Activated CD4-positive, alpha-beta memory T cell treated with anti-CD3 and anti-CD28 coated beads, Interleukin-2, amount 10 ng/mL, durations not matched to agents 7 days and 5 days (primary cell): ENCODE results near the gene DGCR6L. TPM values are rescaled to one million over a fixed set of nuclear protein-coding genes. Genes with fewer than 3 reads are reported as not detected.
A peak's percentile ranks its signal among the peaks of the same experiment; 100 is the strongest.
"Not testable (repeated sequence)": the region's sequence is repeated elsewhere in the genome, so short reads cannot be mapped to it uniquely, and the experiment has no call there.

ENCODE experiments used
- CTCF ChIA-PET: fragments of 350-600 bp; sonication (Branson Sonifier 250); formaldehyde crosslinking; loops from one replicate; lab custom pipeline; 2021; ENCODE audit warnings: antibody characterized with exemption, inconsistent platforms; lab: Charles Lee
- POLR2A ChIA-PET: fragments of 350-600 bp; sonication (Branson Sonifier 250); formaldehyde crosslinking; loops from one replicate; lab custom pipeline; 2021; ENCODE audit warnings: antibody characterized with exemption; lab: Charles Lee
- DNase-seq: peaks from one replicate; pipeline ENCODE4 v3.0.0-alpha.2; 2020
- H3K27ac Mint-ChIP-seq: one replicate; pipeline ENCODE4 v1.8.0; 2021; ENCODE audit warnings: mild to moderate bottlenecking, mixed read lengths
- H3K27me3 Mint-ChIP-seq: one replicate; pipeline ENCODE4 v1.8.0; 2021; ENCODE audit warnings: mixed read lengths
- H3K36me3 Mint-ChIP-seq: one replicate; pipeline ENCODE4 v1.8.0; 2021; ENCODE audit warnings: low read depth, mixed read lengths
- H3K4me1 Mint-ChIP-seq: one replicate; pipeline ENCODE4 v1.8.0; 2021; ENCODE audit warnings: mixed read lengths
- H3K4me3 Mint-ChIP-seq: one replicate; pipeline ENCODE4 v1.8.0; 2021; ENCODE audit warnings: mild to moderate bottlenecking, mixed read lengths
- H3K9me3 Mint-ChIP-seq: one replicate; pipeline ENCODE4 v1.8.0; 2021; ENCODE audit warnings: mixed read lengths
- total RNA-seq, 2 experiments: library from RNA; stranded (reverse); gene quantifications; one replicate each; pipeline ENCODE4 v1.2.3, GENCODE V29; 2021

The DGCR6L gene
- total RNA-seq, 2 experiments from 2014 or later, result 40.8 to 41.1 TPM

- Mint-ChIP-seq H3K27me3 (no peaks in the 10 kb centered on the region), H3K9me3 (no peaks in the 10 kb centered on the region), H3K27ac (peak overlapping the region; percentile 64), H3K36me3 (peaks cover 10% of the 10 kb centered on the region), H3K4me3 (peak overlapping the region; percentile 95), H3K4me1 (peaks cover 61% of the 10 kb centered on the region)
- CTCF ChIA-PET, result interaction anchor here (1.0 to 1.6 kb wide), 3 partner anchors 9 to 252 kb away, joined by 3 to 6 read pairs (median 6); no protein-coding TSS in a partner anchor
- POLR2A ChIA-PET, result interaction anchor here (0.9 to 1.4 kb wide), 4 partner anchors 9 to 80 kb away, joined by 3 to 4 read pairs (median 4); no protein-coding TSS in a partner anchor
- no peak for DNase-seq
These were observed 667 bp downstream of the DGCR6L start for GRCh38 chr22:20319041-20319744.

GRCh38 chr22:20318043-20318688, 1.7 kb downstream of the DGCR6L start:
- peak; percentile 12 for DNase-seq
- H3K9me3 Mint-ChIP-seq, result not testable (repeated sequence)

GRCh38 chr22:20317402-20318042, 2.3 kb downstream of the DGCR6L start:
- Mint-ChIP-seq H3K4me1 (peaks cover 45% of the 10 kb centered on the region), H3K4me3 (peak overlapping the region; percentile 46)
- H3K27me3 Mint-ChIP-seq, H3K36me3 Mint-ChIP-seq, H3K27ac Mint-ChIP-seq, H3K9me3 Mint-ChIP-seq, POLR2A ChIA-PET: not testable (repeated sequence)
- CTCF ChIA-PET, result interaction anchor here (0.8 to 1.4 kb wide), 5 partner anchors 23 to 161 kb away, joined by 3 to 6 read pairs (median 3); partner anchors contain the start of gene ZNF74
- peak; percentile 50 for DNase-seq

More at GRCh38 chr22:20318043-20318688, 1.7 kb downstream of the DGCR6L start:
- peaks cover 51% of the 10 kb centered on the region for H3K4me1 Mint-ChIP-seq
- CTCF ChIA-PET, result interaction anchor here (0.9 to 1.4 kb wide), 4 partner anchors 23 to 145 kb away, joined by 3 to 6 read pairs (median 4); partner anchors contain the start of gene ZNF74
- POLR2A ChIA-PET, H3K36me3 Mint-ChIP-seq, H3K27me3 Mint-ChIP-seq, H3K27ac Mint-ChIP-seq: not testable (repeated sequence)
- H3K4me3 Mint-ChIP-seq, result peak overlapping the region; percentile 46

GRCh38 chr22:20316844-20317401, 2.9 kb downstream of the DGCR6L start:
- DNase-seq, result peak; percentile 11
- no peak overlapping the region for H3K4me3 Mint-ChIP-seq
- no peak overlapping the region for H3K27ac Mint-ChIP-seq
- CTCF ChIA-PET, result interaction anchor here (0.6 to 1.4 kb wide), 4 partner anchors 22 to 169 kb away, joined by 3 to 6 read pairs (median 4); no protein-coding TSS in a partner anchor
- no peaks in the 10 kb centered on the region for H3K27me3 Mint-ChIP-seq
- H3K36me3 Mint-ChIP-seq, result peaks cover 7% of the 10 kb centered on the region
- POLR2A ChIA-PET, result no interaction called here
- peaks cover 40% of the 10 kb centered on the region for H3K4me1 Mint-ChIP-seq
- no peaks in the 10 kb centered on the region for H3K9me3 Mint-ChIP-seq

GRCh38 chr22:20316217-20316843, 3.5 kb downstream of the DGCR6L start:
- ChIA-PET POLR2A (no interaction called here), CTCF (interaction anchor here (0.6 to 1.4 kb wide), 3 partner anchors 22 to 169 kb away, joined by 3 to 6 read pairs (median 4); no protein-coding TSS in a partner anchor)
- Mint-ChIP-seq H3K27ac (no peak overlapping the region), H3K36me3 (peaks cover 7% of the 10 kb centered on the region), H3K4me1 (peaks cover 35% of the 10 kb centered on the region), H3K4me3 (no peak overlapping the region), H3K27me3 (no peaks in the 10 kb centered on the region), H3K9me3 (no peaks in the 10 kb centered on the region)
- DNase-seq, result peak; percentile 14

- H3K4me1 Mint-ChIP-seq, result peaks cover 27% of the 10 kb centered on the region
- CTCF ChIA-PET, result no interaction called here
- H3K36me3 Mint-ChIP-seq, result peaks cover 6% of the 10 kb centered on the region
- POLR2A ChIA-PET, result no interaction called here
- no peak overlapping the region for H3K27ac Mint-ChIP-seq
- H3K27me3 Mint-ChIP-seq, result no peaks in the 10 kb centered on the region
- no peak overlapping the region for H3K4me3 Mint-ChIP-seq
- H3K9me3 Mint-ChIP-seq, result no peaks in the 10 kb centered on the region
- peak; percentile 15 for DNase-seq
These were observed 4.3 kb downstream of the DGCR6L start for GRCh38 chr22:20315337-20316216.

- POLR2A ChIA-PET, H3K27ac Mint-ChIP-seq, H3K27me3 Mint-ChIP-seq, H3K9me3 Mint-ChIP-seq, H3K4me3 Mint-ChIP-seq, H3K36me3 Mint-ChIP-seq, CTCF ChIA-PET: not testable (repeated sequence)
- peak; percentile 12 for DNase-seq
- H3K4me1 Mint-ChIP-seq, result peaks cover 25% of the 10 kb centered on the region
These were observed 5.0 kb downstream of the DGCR6L start for GRCh38 chr22:20314741-20315336.

- H3K27ac Mint-ChIP-seq, H3K9me3 Mint-ChIP-seq, CTCF ChIA-PET, H3K27me3 Mint-ChIP-seq, POLR2A ChIA-PET, DNase-seq, H3K36me3 Mint-ChIP-seq, H3K4me3 Mint-ChIP-seq: not testable (repeated sequence)
- peaks cover 22% of the 10 kb centered on the region for H3K4me1 Mint-ChIP-seq
These were observed 5.7 kb downstream of the DGCR6L start for GRCh38 chr22:20314206-20314605.

GRCh38 chr22:20313306-20314077, 6.4 kb downstream of the DGCR6L start:
- DNase-seq, H3K27me3 Mint-ChIP-seq, H3K9me3 Mint-ChIP-seq, H3K27ac Mint-ChIP-seq, H3K36me3 Mint-ChIP-seq, CTCF ChIA-PET, POLR2A ChIA-PET, H3K4me3 Mint-ChIP-seq: not testable (repeated sequence)
- peaks cover 15% of the 10 kb centered on the region for H3K4me1 Mint-ChIP-seq

GRCh38 chr22:20312396-20313191, 7.3 kb downstream of the DGCR6L start:
- Mint-ChIP-seq H3K4me3 (no peak overlapping the region), H3K36me3 (no peaks in the 10 kb centered on the region), H3K27me3 (no peaks in the 10 kb centered on the region), H3K4me1 (peaks cover 6% of the 10 kb centered on the region), H3K27ac (no peak overlapping the region), H3K9me3 (no peaks in the 10 kb centered on the region)
- CTCF ChIA-PET, result interaction anchor here (0.8 kb wide), 1 partner anchor 68 kb away, joined by 3 read pairs; no protein-coding TSS in a partner anchor
- POLR2A ChIA-PET, result no interaction called here
- DNase-seq, result no peak
